Peyer's patch (tissue), 4 donors: ENCODE results near the gene SENP5. TPM values are rescaled to one million over a fixed set of nuclear protein-coding genes. Genes with fewer than 3 reads are reported as not detected.

Experiments used
- DNase-seq, 3 donors: peaks; one replicate each; pipeline ENCODE4 v3.0.0-alpha.2; 2017 to 2019
- H3K27ac ChIP-seq, 4 donors: fragments of 200-600 bp; sonication (generic); one replicate each; pipeline ENCODE4 v1.5.1; 2016 to 2019
- H3K27me3 ChIP-seq, 2 donors: fragments of 200-600 bp; sonication (generic); one replicate each; pipeline ENCODE4 v1.5.1; 2019
- H3K36me3 ChIP-seq, 3 donors: fragments of 200-600 bp; sonication (generic); one replicate each; pipeline ENCODE4 v1.5.1; 2016 to 2019
- H3K4me1 ChIP-seq, 4 donors: fragments of 200-600 bp; sonication (generic); one replicate each; pipeline ENCODE4 v1.5.1; 2016 to 2019
- H3K4me3 ChIP-seq, 4 donors: fragments of 200-600 bp; sonication (generic); 1 replicate in 3 of 4; 2 replicates in 1 of 4; pipeline ENCODE4 v1.5.1; 2016 to 2019; ENCODE audit warnings: mild to moderate bottlenecking in 1 of 4
- H3K9me3 ChIP-seq, 4 donors: fragments of 200-600 bp; sonication (generic); one replicate each; pipeline ENCODE4 v1.5.1; 2016 to 2019; ENCODE audit warnings: mild to moderate bottlenecking in 1 of 4
- POLR2A ChIP-seq, 2 donors: fragments of 450-650 bp; IDR thresholded peaks; one replicate each; pipeline ENCODE4 v1.5.1; 2017; ENCODE audit warnings: antibody characterized with exemption in 2 of 2, mild to moderate bottlenecking in 2 of 2, moderate library complexity in 2 of 2
- total RNA-seq, 4 donors: library from RNA; depleted of rRNA; stranded (reverse); fragments of >200 nt; gene quantifications; one replicate each; pipeline ENCODE4 v1.1.0, GENCODE V29; 2016
- TF ChIP-seq, protein P1 (sequence below), 6 experiments: fragments of 450-650 bp in 4 of 6; fragments of 200-600 bp in 2 of 6; sonication (generic) in 1 of 6; IDR thresholded peaks; one replicate each; pipeline ENCODE4 v1.5.1; 2017 to 2019; ENCODE audit warnings: antibody characterized with exemption in 6 of 6, mild to moderate bottlenecking in 3 of 6, moderate library complexity in 1 of 6

The SENP5 gene
- total RNA-seq, 4 donors from 2014 or later, result 29.6 to 75.1 (median 36.9) TPM

DNA sequence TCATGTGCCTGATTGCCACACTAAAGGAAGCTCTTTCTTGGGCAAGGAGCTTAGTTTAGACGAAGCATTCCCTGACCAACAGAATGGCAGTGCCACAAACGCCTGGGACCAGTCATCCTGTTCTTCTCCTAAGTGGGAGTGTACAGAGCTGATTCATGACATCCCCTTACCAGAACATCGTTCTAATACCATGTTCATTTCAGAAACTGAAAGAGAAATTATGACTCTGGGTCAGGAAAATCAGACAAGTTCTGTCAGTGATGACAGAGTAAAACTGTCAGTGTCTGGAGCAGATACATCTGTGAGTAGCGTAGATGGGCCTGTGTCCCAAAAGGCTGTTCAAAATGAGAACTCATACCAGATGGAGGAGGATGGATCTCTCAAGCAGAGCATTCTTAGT, 18.4 kb downstream of the SENP5 start:
- Histone ChIP-seq H3K27ac (no peak overlapping the region), H3K36me3 (peaks cover 0 to 34% (median 0%) of the 10 kb centered on the region in 3 donors)

DNA sequence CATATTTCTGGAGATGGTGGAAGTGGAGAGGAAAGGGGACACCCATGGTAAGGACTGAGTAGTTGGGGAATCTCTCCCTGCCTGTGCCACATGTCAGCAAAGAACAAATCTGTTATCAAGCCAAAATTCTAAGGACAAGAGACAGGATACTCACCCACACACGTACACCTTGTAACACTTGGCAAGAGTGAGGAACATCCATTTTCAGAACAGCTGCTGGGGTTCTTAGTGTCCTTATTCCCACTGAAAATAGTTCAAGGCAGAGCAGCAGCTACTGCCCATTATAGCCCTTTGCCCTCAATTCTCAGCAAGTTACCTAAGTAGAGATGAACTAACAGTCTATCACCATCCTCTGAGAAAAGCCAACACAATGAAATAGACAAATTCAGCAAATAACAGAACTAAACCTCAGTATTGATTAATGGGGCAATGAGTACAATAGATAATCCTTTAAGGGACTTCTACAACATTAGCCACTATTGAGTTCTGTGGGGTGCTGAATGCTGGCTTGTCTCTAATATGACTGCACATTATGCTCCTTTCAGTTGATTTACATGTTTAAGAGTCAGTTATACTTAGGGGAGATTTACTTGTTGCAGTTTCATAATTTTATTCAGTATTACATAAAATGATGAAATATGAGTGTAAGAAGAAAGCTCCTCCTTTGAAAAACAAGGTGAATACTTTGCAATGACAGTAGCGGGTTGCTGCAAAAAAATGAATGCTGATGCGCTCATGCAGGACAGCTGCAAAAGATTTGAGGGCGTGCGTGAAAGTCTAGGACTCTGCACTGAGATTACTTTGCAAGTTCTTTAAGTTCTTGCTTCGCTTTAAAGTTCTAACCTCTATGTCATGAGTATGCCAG, 22.4 kb downstream of the SENP5 start:
- no peaks in the 10 kb centered on the region for H3K4me1 ChIP-seq
- no peak for TF ChIP-seq POLR2A (IDR thresholded peaks at IDR 0.05)
- TF ChIP-seq, protein P1, sequence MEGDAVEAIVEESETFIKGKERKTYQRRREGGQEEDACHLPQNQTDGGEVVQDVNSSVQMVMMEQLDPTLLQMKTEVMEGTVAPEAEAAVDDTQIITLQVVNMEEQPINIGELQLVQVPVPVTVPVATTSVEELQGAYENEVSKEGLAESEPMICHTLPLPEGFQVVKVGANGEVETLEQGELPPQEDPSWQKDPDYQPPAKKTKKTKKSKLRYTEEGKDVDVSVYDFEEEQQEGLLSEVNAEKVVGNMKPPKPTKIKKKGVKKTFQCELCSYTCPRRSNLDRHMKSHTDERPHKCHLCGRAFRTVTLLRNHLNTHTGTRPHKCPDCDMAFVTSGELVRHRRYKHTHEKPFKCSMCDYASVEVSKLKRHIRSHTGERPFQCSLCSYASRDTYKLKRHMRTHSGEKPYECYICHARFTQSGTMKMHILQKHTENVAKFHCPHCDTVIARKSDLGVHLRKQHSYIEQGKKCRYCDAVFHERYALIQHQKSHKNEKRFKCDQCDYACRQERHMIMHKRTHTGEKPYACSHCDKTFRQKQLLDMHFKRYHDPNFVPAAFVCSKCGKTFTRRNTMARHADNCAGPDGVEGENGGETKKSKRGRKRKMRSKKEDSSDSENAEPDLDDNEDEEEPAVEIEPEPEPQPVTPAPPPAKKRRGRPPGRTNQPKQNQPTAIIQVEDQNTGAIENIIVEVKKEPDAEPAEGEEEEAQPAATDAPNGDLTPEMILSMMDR (IDR thresholded peaks at IDR 0.05), result no peak
- no peaks in the 10 kb centered on the region for H3K27me3 ChIP-seq
- H3K9me3 ChIP-seq, result no peaks in the 10 kb centered on the region
- H3K4me3 ChIP-seq, result no peak overlapping the region
- no peak overlapping the region for H3K27ac ChIP-seq
- DNase-seq, result no peak
- H3K36me3 ChIP-seq, result peaks cover 0 to 26% (median 0%) of the 10 kb centered on the region in 3 donors

More for the DNA sequence above, 18.4 kb downstream of the SENP5 start:
- Histone ChIP-seq H3K9me3 (no peaks in the 10 kb centered on the region), H3K4me3 (no peak overlapping the region), H3K4me1 (no peaks in the 10 kb centered on the region), H3K27me3 (no peaks in the 10 kb centered on the region)
- TF ChIP-seq, protein P1 (IDR thresholded peaks at IDR 0.05), result no peak
- TF ChIP-seq POLR2A (IDR thresholded peaks at IDR 0.05), result no peak
- DNase-seq, result no peak

GRCh38 chr3:196894557-196895295, 27.0 kb downstream of the SENP5 start:
- Histone ChIP-seq H3K27me3 (no peaks in the 10 kb centered on the region), H3K4me1 (no peaks in the 10 kb centered on the region), H3K36me3 (no peaks in the 10 kb centered on the region), H3K4me3 (no peak overlapping the region), H3K9me3 (no peaks in the 10 kb centered on the region), H3K27ac (no peak overlapping the region)
- no peak for DNase-seq
- no peak for TF ChIP-seq POLR2A (IDR thresholded peaks at IDR 0.05)
- TF ChIP-seq, protein P1 (IDR thresholded peaks at IDR 0.05), result no peak

GRCh38 chr3:196896229-196896628, 28.5 kb downstream of the SENP5 start:
- Histone ChIP-seq H3K27me3 (no peaks in the 10 kb centered on the region), H3K36me3 (peaks cover 0 to 9% (median 0%) of the 10 kb centered on the region in 3 donors), H3K27ac (no peak overlapping the region), H3K4me1 (no peaks in the 10 kb centered on the region), H3K4me3 (no peak overlapping the region), H3K9me3 (no peaks in the 10 kb centered on the region)
- TF ChIP-seq, protein P1 (IDR thresholded peaks at IDR 0.05), result no peak
- TF ChIP-seq POLR2A (IDR thresholded peaks at IDR 0.05), result no peak
- DNase-seq, result no peak

- no peak for DNase-seq
- Histone ChIP-seq H3K36me3 (peaks cover 0 to 63% (median 0%) of the 10 kb centered on the region in 3 donors), H3K4me3 (no peak overlapping the region)
Observed at GRCh38 chr3:196901768-196902167, 34.0 kb downstream of the SENP5 start.

More at GRCh38 chr3:196901768-196902167, 34.0 kb downstream of the SENP5 start:
- Histone ChIP-seq H3K27ac (no peak overlapping the region), H3K9me3 (no peaks in the 10 kb centered on the region), H3K27me3 (no peaks in the 10 kb centered on the region), H3K4me1 (no peaks in the 10 kb centered on the region)
- TF ChIP-seq, protein P1 (IDR thresholded peaks at IDR 0.05), result no peak
- TF ChIP-seq POLR2A (IDR thresholded peaks at IDR 0.05), result no peak
